Mesenchymal stem cell (in vitro differentiated cells and primary cell): Measurements from ENCODE around the gene SLC1A3.

Experiments used
- DNase-seq: peaks from one replicate; pipeline ENCODE4 v3.0.0-alpha.2; 2013
- H2AFZ ChIP-seq: one replicate; pipeline ENCODE4 v1.6.1; 2013; ENCODE audit warnings: low read depth, mild to moderate bottlenecking, control low read depth, inconsistent platforms, low read length, moderate library complexity
- H2AK5ac ChIP-seq: 2 replicates; pipeline ENCODE4 v1.6.1; 2013; ENCODE audit warnings: low read length, moderate library complexity, mild to moderate bottlenecking, inconsistent platforms; ENCODE audit not compliant: severe bottlenecking
- H2BK120ac ChIP-seq: one replicate; pipeline ENCODE4 v1.6.1; 2013; ENCODE audit warnings: low read depth, mild to moderate bottlenecking, inconsistent platforms, low read length, moderate library complexity
- H2BK12ac ChIP-seq, 2 experiments: one replicate each; pipeline ENCODE4 v1.6.1; 2013; ENCODE audit warnings: inconsistent platforms in 2 of 2, low read length in 2 of 2, mild to moderate bottlenecking in 2 of 2, moderate library complexity in 2 of 2, control low read depth in 1 of 2
- H2BK15ac ChIP-seq: one replicate; pipeline ENCODE4 v1.6.1; 2013; ENCODE audit warnings: mild to moderate bottlenecking, low read depth, inconsistent platforms; ENCODE audit not compliant: poor library complexity, severe bottlenecking
- H2BK5ac ChIP-seq: 2 replicates; pipeline ENCODE4 v1.6.1; 2013; ENCODE audit warnings: low read depth, mild to moderate bottlenecking, low read length, control low read depth, inconsistent platforms; ENCODE audit not compliant: poor library complexity, severe bottlenecking
- H3K14ac ChIP-seq, 2 experiments: one replicate each; pipeline ENCODE4 v1.6.1; 2013; ENCODE audit warnings: inconsistent platforms in 2 of 2, low read length in 2 of 2, control low read depth in 1 of 2, mild to moderate bottlenecking in 1 of 2, moderate library complexity in 1 of 2
- H3K18ac ChIP-seq, 2 experiments: one replicate each; pipeline ENCODE4 v1.6.1; 2013; ENCODE audit warnings: inconsistent platforms in 2 of 2, low read length in 2 of 2, control low read depth in 1 of 2, low read depth in 1 of 2, mild to moderate bottlenecking in 1 of 2
- H3K23ac ChIP-seq, 2 experiments: one replicate each; pipeline ENCODE4 v1.6.1; 2013; ENCODE audit warnings: inconsistent platforms in 2 of 2, low read length in 2 of 2, mild to moderate bottlenecking in 2 of 2, moderate library complexity in 2 of 2, control low read depth in 1 of 2
- H3K27ac ChIP-seq: 2 replicates; pipeline ENCODE4 v1.5.1; 2013; ENCODE audit warnings: mild to moderate bottlenecking, moderate library complexity, low read length, control low read depth, inconsistent platforms; ENCODE audit not compliant: poor library complexity, severe bottlenecking
- H3K27me3 ChIP-seq, 2 experiments: 2 replicates each; pipeline versions ENCODE4 v1.6.1 to v1.7.0; 2013; ENCODE audit warnings: low read length in 2 of 2, mild to moderate bottlenecking in 2 of 2, moderate library complexity in 2 of 2, control low read depth in 1 of 2, inconsistent platforms in 1 of 2; ENCODE audit not compliant: control insufficient read depth in 1 of 2, insufficient read depth in 1 of 2
- H3K36me3 ChIP-seq, 2 experiments: 2 replicates each; pipeline versions ENCODE4 v1.6.1 to v1.7.0; 2013; ENCODE audit warnings: low read length in 2 of 2, control low read depth in 1 of 2, inconsistent platforms in 1 of 2, low read depth in 1 of 2, mild to moderate bottlenecking in 1 of 2; ENCODE audit not compliant: insufficient read depth in 2 of 2, control insufficient read depth in 1 of 2
- H3K4ac ChIP-seq, 2 experiments: one replicate each; pipeline ENCODE4 v1.6.1; 2013; ENCODE audit warnings: inconsistent platforms in 2 of 2, low read length in 2 of 2, mild to moderate bottlenecking in 2 of 2, moderate library complexity in 2 of 2, control low read depth in 1 of 2, low read depth in 1 of 2
- H3K4me1 ChIP-seq: 2 replicates; pipeline ENCODE4 v1.6.1; 2013; ENCODE audit warnings: low read depth, low read length, control low read depth; ENCODE audit not compliant: control insufficient read depth, insufficient read depth
- H3K4me2 ChIP-seq: 2 replicates; pipeline ENCODE4 v1.6.1; 2013; ENCODE audit warnings: low read length, mild to moderate bottlenecking, inconsistent platforms; ENCODE audit not compliant: poor library complexity, severe bottlenecking
- H3K4me3 ChIP-seq, 2 experiments: 2 replicates each; pipeline versions ENCODE4 v1.5.1 to v1.7.0; 2013; ENCODE audit warnings: low read length in 2 of 2, mild to moderate bottlenecking in 2 of 2, control low read depth in 1 of 2, low read depth in 1 of 2; ENCODE audit not compliant: insufficient read depth in 1 of 2
- H3K79me1 ChIP-seq: replicated peaks from 2 replicates; pipeline ENCODE4 v1.6.1; 2013; ENCODE audit warnings: mild to moderate bottlenecking, control low read depth, low read length, inconsistent platforms; ENCODE audit not compliant: poor library complexity, severe bottlenecking
- H3K9ac ChIP-seq: 2 replicates; pipeline ENCODE4 v1.7.0; 2013; ENCODE audit warnings: mild to moderate bottlenecking, low read length, moderate library complexity
- H3K9me3 ChIP-seq: 2 replicates; pipeline ENCODE4 v1.7.0; 2013; ENCODE audit warnings: mild to moderate bottlenecking, low read length; ENCODE audit not compliant: control insufficient read depth
- H4K8ac ChIP-seq: one replicate; pipeline ENCODE4 v1.6.1; 2013; ENCODE audit warnings: inconsistent platforms, mild to moderate bottlenecking, low read length, moderate library complexity
- H4K91ac ChIP-seq: one replicate; pipeline ENCODE4 v1.6.1; 2013; ENCODE audit warnings: mild to moderate bottlenecking, low read length, inconsistent platforms
- WGBS: methylation state at CpG from one replicate; pipeline ENCODE4 v1.1.7; 2013; ENCODE audit warnings: mixed read lengths; 5-methylcytosine and 5-hydroxymethylcytosine counted together

SLC1A3 gene

DNA sequence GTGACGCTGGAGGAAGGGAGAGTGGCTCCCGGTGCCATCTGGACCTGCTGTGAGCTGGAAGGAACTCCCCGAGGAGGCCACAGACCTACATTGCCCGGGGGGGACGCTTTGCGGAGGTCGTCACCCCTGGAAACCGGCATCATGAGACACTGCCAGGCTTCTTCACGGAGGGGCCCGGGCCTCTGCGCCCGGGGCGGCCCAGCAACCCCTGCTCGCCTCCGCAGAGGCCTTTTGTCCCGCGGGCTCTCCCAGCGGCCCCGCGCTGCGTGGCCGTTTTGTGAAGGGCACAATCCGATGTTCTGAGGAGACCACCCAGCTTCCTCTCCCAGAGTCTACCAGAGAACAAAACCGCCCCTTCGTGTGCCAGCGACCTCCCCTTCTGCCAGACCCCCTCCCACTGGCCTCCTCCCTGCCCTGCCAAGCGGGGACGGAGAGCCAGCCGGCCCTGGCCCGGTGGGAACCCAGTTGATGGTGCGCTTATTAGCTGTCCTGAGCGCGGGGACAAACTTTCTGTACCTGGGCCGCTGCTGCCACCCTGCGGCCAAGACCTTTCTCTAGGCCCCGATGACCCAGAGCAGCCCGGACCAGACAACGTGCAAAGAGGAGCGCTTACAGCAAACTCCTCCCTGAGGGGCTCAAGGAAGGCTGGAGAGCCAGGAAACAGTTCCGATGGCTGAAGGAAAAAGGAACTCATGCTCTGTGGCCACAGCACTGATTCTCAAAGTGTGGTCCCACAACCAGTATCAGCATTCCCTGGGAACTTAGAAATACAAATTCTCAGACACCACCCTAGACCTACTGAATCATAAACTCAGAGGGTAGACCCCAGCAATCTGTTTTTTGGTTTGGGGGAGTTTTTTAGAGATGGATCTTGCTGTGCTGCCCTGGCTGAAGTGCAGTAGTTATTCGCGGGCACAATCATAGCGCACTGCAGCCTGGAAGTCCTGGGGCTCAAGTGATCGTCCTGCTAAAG lies 86.7 kb downstream of the SLC1A3 start:
- Histone ChIP-seq H3K4me1 (peaks cover 13% of the 10 kb centered on the region), H3K4me3 (peak overlapping the region; percentile 7 to 24), H2BK12ac (no peak overlapping the region), H3K23ac (no peak overlapping the region), H4K8ac (peak overlapping the region; percentile 25), H2BK5ac (no peak overlapping the region), H3K27ac (no peak overlapping the region), H2AFZ (peak overlapping the region; percentile 36), H2BK120ac (peak overlapping the region; percentile 54), H3K27me3 (peaks cover 0 to 4% of the 10 kb centered on the region in 2 experiments), H2BK15ac (no peak overlapping the region), H3K14ac (no peak overlapping the region), H3K4ac (no peak overlapping the region), H3K4me2 (peak overlapping the region; percentile 84), H3K9me3 (no peaks in the 10 kb centered on the region), H3K36me3 (no peaks in the 10 kb centered on the region), H3K9ac (peak overlapping the region; percentile 74), H3K79me1 (no peaks in the 10 kb centered on the region), H2AK5ac (no peak overlapping the region), H3K18ac (no peak overlapping the region), H4K91ac (no peak overlapping the region)
- peak; percentile 53 for DNase-seq
- 21% methylated on average over 44 of the region's 44 CpGs for WGBS

- H3K23ac ChIP-seq = no peak overlapping the region
- no peak overlapping the region for H3K4ac ChIP-seq
- H3K4me3 ChIP-seq = no peak overlapping the region
- H3K27me3 ChIP-seq = peaks cover 0 to 4% of the 10 kb centered on the region in 2 experiments
- H3K4me1 ChIP-seq = peaks cover 10% of the 10 kb centered on the region
- no peak overlapping the region for H3K18ac ChIP-seq
- no peak overlapping the region for H2BK15ac ChIP-seq
- H2AFZ ChIP-seq = no peak overlapping the region
- H2BK12ac ChIP-seq = no peak overlapping the region
- no peak overlapping the region for H2BK120ac ChIP-seq
- H3K36me3 ChIP-seq = no peaks in the 10 kb centered on the region
- no peak overlapping the region for H3K4me2 ChIP-seq
- WGBS = 41% methylated on average over 5 of the region's 5 CpGs
- peak overlapping the region; percentile 36 for H3K9ac ChIP-seq
- no peak overlapping the region for H2BK5ac ChIP-seq
- no peak overlapping the region for H3K14ac ChIP-seq
- H2AK5ac ChIP-seq = no peak overlapping the region
- no peak overlapping the region for H3K27ac ChIP-seq
- H3K79me1 ChIP-seq = no peaks in the 10 kb centered on the region
- no peak overlapping the region for H4K91ac ChIP-seq
- no peak overlapping the region for H4K8ac ChIP-seq
- DNase-seq = no peak
- no peaks in the 10 kb centered on the region for H3K9me3 ChIP-seq
These were observed 87.9 kb downstream of the SLC1A3 start for GRCh38 chr5:36694351-36694750.

DNA sequence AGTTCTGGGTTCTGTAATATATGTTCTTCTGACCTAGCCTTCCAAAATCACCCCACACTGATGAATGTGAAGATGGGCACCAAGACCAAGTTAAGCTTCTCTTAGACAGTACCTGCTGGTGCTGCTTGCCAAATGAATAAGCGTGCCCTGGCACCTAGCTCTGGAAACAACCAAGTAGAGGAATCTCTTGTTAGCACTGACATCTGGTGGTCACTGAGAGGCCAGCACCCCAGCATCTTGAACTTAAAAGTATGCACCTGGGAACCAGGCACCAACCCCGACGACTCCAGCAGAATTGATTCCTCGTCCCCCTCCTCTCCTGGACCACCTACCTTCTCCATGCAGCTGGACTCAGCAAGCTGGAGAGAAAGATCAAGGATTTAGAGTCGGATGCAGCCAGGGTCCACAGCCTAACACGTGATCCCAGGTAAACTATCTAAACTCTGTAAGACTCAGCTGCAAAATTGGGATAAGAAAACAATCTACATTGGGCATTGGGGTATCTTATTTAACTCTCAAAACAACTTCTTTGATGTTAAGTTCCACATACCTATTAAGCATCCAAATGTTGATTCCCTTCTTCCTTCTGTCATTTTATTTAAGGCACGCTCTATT lies 89.8 kb downstream of the SLC1A3 start:
- no peak overlapping the region for H3K4ac ChIP-seq
- H3K27me3 ChIP-seq = peaks cover 7 to 15% of the 10 kb centered on the region in 2 experiments
- H2BK120ac ChIP-seq = no peak overlapping the region
- WGBS = 24% methylated on average over 5 of the region's 7 CpGs
- H2BK15ac ChIP-seq = no peak overlapping the region
- H2BK5ac ChIP-seq = no peak overlapping the region
- DNase-seq = peak; percentile 49
- H3K4me3 ChIP-seq = no peak overlapping the region
- peaks cover 7% of the 10 kb centered on the region for H3K4me1 ChIP-seq
- no peak overlapping the region for H3K14ac ChIP-seq
- H2AFZ ChIP-seq = no peak overlapping the region
- H2BK12ac ChIP-seq = no peak overlapping the region
- H4K8ac ChIP-seq = no peak overlapping the region
- no peaks in the 10 kb centered on the region for H3K79me1 ChIP-seq
- H3K36me3 ChIP-seq = no peaks in the 10 kb centered on the region
- H3K9ac ChIP-seq = no peak overlapping the region
- H3K23ac ChIP-seq = no peak overlapping the region
- H3K9me3 ChIP-seq = no peaks in the 10 kb centered on the region
- no peak overlapping the region for H4K91ac ChIP-seq
- H3K18ac ChIP-seq = no peak overlapping the region
- H3K27ac ChIP-seq = no peak overlapping the region
- H3K4me2 ChIP-seq = no peak overlapping the region
- H2AK5ac ChIP-seq = no peak overlapping the region

- Histone ChIP-seq H2AK5ac (no peak overlapping the region), H2BK15ac (no peak overlapping the region), H3K9ac (no peak overlapping the region), H3K23ac (no peak overlapping the region), H2BK12ac (no peak overlapping the region), H2BK5ac (no peak overlapping the region), H3K4ac (no peak overlapping the region), H3K27me3 (peaks cover 11 to 26% of the 10 kb centered on the region in 2 experiments), H3K79me1 (no peaks in the 10 kb centered on the region), H3K36me3 (no peaks in the 10 kb centered on the region), H2BK120ac (no peak overlapping the region), H3K4me3 (no peak overlapping the region), H3K14ac (no peak overlapping the region), H4K8ac (no peak overlapping the region), H4K91ac (no peak overlapping the region), H3K4me1 (peaks cover 2% of the 10 kb centered on the region), H2AFZ (no peak overlapping the region), H3K4me2 (no peak overlapping the region), H3K27ac (no peak overlapping the region), H3K18ac (no peak overlapping the region), H3K9me3 (no peaks in the 10 kb centered on the region)
- WGBS = 91% methylated on average over 2 of the region's 2 CpGs
- no peak for DNase-seq
These were observed 91.6 kb downstream of the SLC1A3 start for GRCh38 chr5:36698031-36698430.
